ENCODE data around the gene KRTAP5-3.
"Not testable (repeated sequence)": the region's sequence is repeated elsewhere in the genome, so short reads cannot be mapped to it uniquely, and the experiment has no call there.

DNA sequence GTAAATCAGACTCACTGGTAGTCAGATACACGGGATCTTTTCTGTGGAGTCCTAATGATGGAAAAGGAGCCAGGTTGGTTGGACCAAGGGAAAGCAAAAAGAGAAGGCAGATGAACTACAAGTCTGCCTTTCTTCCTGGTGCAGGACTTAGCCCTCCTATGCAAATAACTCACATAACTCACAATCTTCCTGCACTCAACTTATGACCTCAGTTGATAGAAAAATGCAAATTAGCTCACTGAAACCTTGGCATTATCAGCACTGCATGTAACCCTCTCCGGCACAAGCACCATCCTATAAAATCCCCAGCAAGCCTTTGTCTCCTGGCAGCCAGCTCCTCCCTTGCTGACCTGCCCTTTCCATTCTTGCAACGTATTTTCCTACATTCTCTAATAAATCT is 6.6 kb downstream of the KRTAP5-3 start:
- TF ChIP-seq, protein P1, sequence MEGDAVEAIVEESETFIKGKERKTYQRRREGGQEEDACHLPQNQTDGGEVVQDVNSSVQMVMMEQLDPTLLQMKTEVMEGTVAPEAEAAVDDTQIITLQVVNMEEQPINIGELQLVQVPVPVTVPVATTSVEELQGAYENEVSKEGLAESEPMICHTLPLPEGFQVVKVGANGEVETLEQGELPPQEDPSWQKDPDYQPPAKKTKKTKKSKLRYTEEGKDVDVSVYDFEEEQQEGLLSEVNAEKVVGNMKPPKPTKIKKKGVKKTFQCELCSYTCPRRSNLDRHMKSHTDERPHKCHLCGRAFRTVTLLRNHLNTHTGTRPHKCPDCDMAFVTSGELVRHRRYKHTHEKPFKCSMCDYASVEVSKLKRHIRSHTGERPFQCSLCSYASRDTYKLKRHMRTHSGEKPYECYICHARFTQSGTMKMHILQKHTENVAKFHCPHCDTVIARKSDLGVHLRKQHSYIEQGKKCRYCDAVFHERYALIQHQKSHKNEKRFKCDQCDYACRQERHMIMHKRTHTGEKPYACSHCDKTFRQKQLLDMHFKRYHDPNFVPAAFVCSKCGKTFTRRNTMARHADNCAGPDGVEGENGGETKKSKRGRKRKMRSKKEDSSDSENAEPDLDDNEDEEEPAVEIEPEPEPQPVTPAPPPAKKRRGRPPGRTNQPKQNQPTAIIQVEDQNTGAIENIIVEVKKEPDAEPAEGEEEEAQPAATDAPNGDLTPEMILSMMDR (IDR thresholded peaks at IDR 0.05; ENCODE audit: low read depth, low read length) = not testable (repeated sequence)
- not testable (repeated sequence) for TF ChIP-seq POLR2A (IDR thresholded peaks at IDR 0.05; ENCODE audit: extremely low read depth, insufficient read length); MYC (IDR thresholded peaks at IDR 0.05; ENCODE audit: low read depth, low read length)
- TF ChIP-seq, protein P2, sequence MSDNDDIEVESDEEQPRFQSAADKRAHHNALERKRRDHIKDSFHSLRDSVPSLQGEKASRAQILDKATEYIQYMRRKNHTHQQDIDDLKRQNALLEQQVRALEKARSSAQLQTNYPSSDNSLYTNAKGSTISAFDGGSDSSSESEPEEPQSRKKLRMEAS (IDR thresholded peaks at IDR 0.05; ENCODE audit: low read depth, low read length) = not testable (repeated sequence)
